HepG2 (cell line): Measurements from ENCODE around the gene MAMLD1. TPM values are rescaled to one million over a fixed set of nuclear protein-coding genes. Genes with fewer than 3 reads are reported as not detected.

Experiments
- ATAC-seq: fragments of 200-7000 bp; cut with Tn5 transposase; 3 replicates; pipeline ENCODE4 v1.9.1; 2020; ENCODE audit warnings: mild to moderate bottlenecking, moderate library complexity
- BruUV-seq: library from RNA; stranded (reverse); fragments of 400-500 nt; replicated peaks from 2 replicates; lab custom pipeline; 2021; lab: Mats Ljungman, UMichigan
- CTCF ChIA-PET: fragments of 300-600 bp; formaldehyde crosslinking; extraction: SDS; loops from one replicate; lab custom pipeline; 2021; ENCODE audit warnings: low total read pairs, inconsistent platforms, low intra/inter-chr PET ratio; lab: Yijun Ruan, JAX
- POLR2A ChIA-PET: fragments of 350-600 bp; sonication (Branson Sonifier 250); formaldehyde crosslinking; loops from one replicate; lab custom pipeline; 2020; ENCODE audit warnings: antibody characterized with exemption, inconsistent platforms; lab: Yijun Ruan, JAX
- DNase-seq: peaks from one replicate; pipeline ENCODE4 v3.0.0-alpha.2; 2015; ENCODE audit warnings: low spot score
- FAIRE-seq: peaks from 3 replicates; lab custom pipeline; 2011; peaks lifted over from hg19 to GRCh38; lab: Jason Lieb, UNC
- H2AFZ ChIP-seq: one replicate; pipeline ENCODE4 v1.6.1; 2011; ENCODE audit warnings: low read length, inconsistent platforms
- H3K27ac ChIP-seq: fragments of 300-600 bp; 3 replicates; pipeline ENCODE4 v1.8.0; 2011; ENCODE audit warnings: mixed run types, mild to moderate bottlenecking, mixed read lengths, low read length, inconsistent platforms; ENCODE audit not compliant: insufficient read depth; ENCODE audit errors: extremely low read length
- H3K27me3 ChIP-seq, 2 experiments: fragments of 200-600 bp in 1 of 2; 2 replicates in 1 of 2; 3 replicates in 1 of 2; pipeline versions ENCODE4 v1.6.0 to v1.8.0; 2011; ENCODE audit warnings: low read length in 2 of 2, mild to moderate bottlenecking in 2 of 2, moderate library complexity in 2 of 2, inconsistent platforms in 1 of 2; ENCODE audit not compliant: insufficient read depth in 2 of 2, control insufficient read depth in 1 of 2
- H3K36me3 ChIP-seq, 2 experiments: fragments of 200-600 bp in 1 of 2; replicated peaks in 1 of 2; 2 replicates in 1 of 2; 3 replicates in 1 of 2; pipeline versions ENCODE4 v1.5.1 to v1.8.0; 2011; ENCODE audit warnings: low read length in 2 of 2, inconsistent platforms in 1 of 2; ENCODE audit not compliant: insufficient read depth in 2 of 2, control insufficient read depth in 1 of 2
- H3K4me1 ChIP-seq: 2 replicates; pipeline ENCODE4 v1.5.1; 2012; ENCODE audit warnings: low read length, inconsistent platforms; ENCODE audit not compliant: insufficient read depth
- H3K4me2 ChIP-seq: 2 replicates; pipeline ENCODE4 v1.6.0; 2011; ENCODE audit warnings: low read depth, low read length, inconsistent platforms
- H3K4me3 ChIP-seq, 3 experiments: fragments of 200-600 bp in 1 of 3; sonication (generic), shearing (Covaris generic) in 1 of 3; replicated peaks in 1 of 3; 2 replicates each; pipeline ENCODE4 v1.5.1; 2011 to 2016; ENCODE audit warnings: low read length in 3 of 3, inconsistent platforms in 2 of 3, low read depth in 2 of 3, mild to moderate bottlenecking in 2 of 3, control low read depth in 1 of 3, mixed read lengths in 1 of 3; ENCODE audit not compliant: insufficient read depth in 1 of 3
- H3K79me2 ChIP-seq: one replicate; pipeline ENCODE4 v1.6.1; 2011; ENCODE audit warnings: low read length, inconsistent platforms; ENCODE audit not compliant: insufficient read depth
- H3K9ac ChIP-seq: 2 replicates; pipeline ENCODE4 v1.6.0; 2011; ENCODE audit warnings: mild to moderate bottlenecking, low read depth, low read length, inconsistent platforms; ENCODE audit not compliant: insufficient read depth
- H3K9me3 ChIP-seq: 2 replicates; pipeline ENCODE4 v1.5.1; 2012; ENCODE audit warnings: mild to moderate bottlenecking, low read length
- H4K20me1 ChIP-seq: 2 replicates; pipeline ENCODE4 v1.6.0; 2011; ENCODE audit warnings: inconsistent platforms, mild to moderate bottlenecking, low read length, moderate library complexity; ENCODE audit not compliant: insufficient read depth
- ATF2 ChIP-seq: sonication (generic); formaldehyde crosslinking; IDR thresholded peaks from 2 replicates; pipeline ENCODE4 v1.4.0; 2020; ENCODE audit warnings: missing genetic modification reagents
- BORCS8-MEF2B ChIP-seq: sonication (generic); formaldehyde crosslinking; IDR thresholded peaks from 2 replicates; pipeline ENCODE4 v1.8.0; 2022; ENCODE audit warnings: mild to moderate bottlenecking, missing genetic modification reagents
- ELF4 ChIP-seq: sonication (generic); formaldehyde crosslinking; IDR thresholded peaks from 2 replicates; pipeline ENCODE4 v1.5.0; 2020; ENCODE audit warnings: missing genetic modification reagents, mild to moderate bottlenecking, moderate library complexity, borderline replicate concordance
- FOSL2 ChIP-seq: sonication (generic); formaldehyde crosslinking; IDR thresholded peaks from 2 replicates; pipeline ENCODE4 v1.4.0; 2020; ENCODE audit warnings: missing genetic modification reagents
- HES4 ChIP-seq: sonication (generic); formaldehyde crosslinking; IDR thresholded peaks from 2 replicates; pipeline ENCODE4 v1.9.0; 2021; ENCODE audit warnings: mild to moderate bottlenecking, missing genetic modification reagents, borderline replicate concordance
- HNRNPK ChIP-seq: fragments of 200-400 bp; formaldehyde crosslinking; IDR thresholded peaks from 2 replicates; pipeline ENCODE4 v1.6.1; 2018; ENCODE audit warnings: low read length, low read depth, moderate library complexity, mild to moderate bottlenecking; ENCODE audit not compliant: poor library complexity, severe bottlenecking
- ONECUT2 ChIP-seq: sonication (generic); formaldehyde crosslinking; IDR thresholded peaks from 2 replicates; pipeline ENCODE4 v1.4.0; 2020; ENCODE audit warnings: missing genetic modification reagents
- SRSF4 ChIP-seq: fragments of 200-400 bp; formaldehyde crosslinking; IDR thresholded peaks from one replicate; pipeline ENCODE4 v1.6.1; 2018; ENCODE audit warnings: mild to moderate bottlenecking, low read depth, low read length, moderate library complexity; ENCODE audit not compliant: poor library complexity, severe bottlenecking
- THAP8 ChIP-seq: sonication (generic); formaldehyde crosslinking; IDR thresholded peaks from 2 replicates; pipeline ENCODE4 v1.5.1; 2020; ENCODE audit warnings: missing genetic modification reagents, mild to moderate bottlenecking, borderline replicate concordance
- ZBTB3 ChIP-seq: sonication (generic); formaldehyde crosslinking; IDR thresholded peaks from 2 replicates; pipeline ENCODE4 v1.4.0; 2020; ENCODE audit warnings: low read depth, mild to moderate bottlenecking, moderate library complexity, missing genetic modification reagents, borderline replicate concordance
- ZKSCAN8 ChIP-seq: IDR thresholded peaks from 2 replicates; pipeline ENCODE4 v1.6.1; 2016; ENCODE audit warnings: borderline replicate concordance, missing genetic modification reagents, missing compliant biosample characterization
- WGBS: methylation state at CpG from one replicate; pipeline ENCODE4 v1.1.6; 2017; ENCODE audit warnings: low lambda C conversion rate; 5-methylcytosine and 5-hydroxymethylcytosine counted together
- in situ Hi-C: cut with HindIII; loops from 2 replicates; pipeline ENCODE4 v1.10.0; 2017; ENCODE audit warnings: low pct_unique_long_range_greater_than_20kb; ENCODE audit not compliant: extremely low pct_ligation_motif_present
- intact Hi-C: fragments of 100-400 bp; cut with micrococcal nuclease; formaldehyde crosslinking; loops from one replicate; pipeline ENCODE4 v1.10.0; 2022; ENCODE audit not compliant: unreplicated experiment
- polyA plus RNA-seq, 8 experiments: library from polyadenylated mRNA; depleted of rRNA in 3 of 8; stranded (reverse) in 7 of 8; unstranded in 1 of 8; fragments of >200 nt; fragmentation: Illumina TruSeq in 4 of 8; extraction: Trizol in 4 of 8; gene quantifications; 2 replicates each; pipeline versions ENCODE4 v1.2.1 to v1.2.3, GENCODE V29; 2011 to 2016; ENCODE audit warnings: low read depth in 4 of 8, missing spikeins in 1 of 8, mixed read lengths in 1 of 8; ENCODE audit not compliant: insufficient read depth in 1 of 8
- total RNA-seq, 5 experiments: library from RNA; depleted of rRNA; stranded (reverse); fragments of >200 nt; fragmentation: Illumina TruSeq; extraction: Trizol; gene quantifications; 2 replicates each; pipeline ENCODE4 v1.2.3, GENCODE V29; 2016; ENCODE audit warnings: low read depth in 1 of 5
- TF ChIP-seq, protein P1 (sequence below): sonication (generic); formaldehyde crosslinking; IDR thresholded peaks from 2 replicates; pipeline ENCODE4 v1.4.0; 2020; ENCODE audit warnings: missing genetic modification reagents, mild to moderate bottlenecking, borderline replicate concordance
- TF ChIP-seq, protein P2 (sequence below): sonication (generic); formaldehyde crosslinking; IDR thresholded peaks from 2 replicates; pipeline ENCODE4 v1.5.0; 2020; ENCODE audit warnings: mild to moderate bottlenecking, missing genetic modification reagents, borderline replicate concordance

MAMLD1 gene
- total and polyA plus RNA-seq, 2 of the 13 experiments (the other 11 are each of a cell fraction or from before 2014, with no cell fraction given), result not detected

DNA sequence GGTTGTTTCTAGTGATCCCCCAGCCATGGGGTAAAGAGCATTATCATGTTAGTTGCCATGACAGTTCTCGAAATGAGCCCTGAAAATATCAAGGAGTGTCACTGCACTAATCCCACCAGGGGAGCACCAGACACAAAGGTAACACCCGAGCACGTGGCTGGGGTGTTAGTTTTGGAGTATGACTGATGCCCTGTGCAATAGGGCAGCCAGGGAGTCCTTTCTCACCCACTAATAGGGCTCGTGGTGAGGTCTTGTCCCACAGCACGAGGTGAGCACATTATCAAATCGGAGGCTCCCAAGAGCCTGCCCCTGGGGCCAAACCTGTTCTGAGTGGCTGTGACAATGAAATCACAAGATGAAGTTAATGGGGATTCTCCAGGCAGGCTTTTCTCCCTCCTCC lies 9.6 kb downstream of the MAMLD1 start (continued):
- TF ChIP-seq, protein P1, sequence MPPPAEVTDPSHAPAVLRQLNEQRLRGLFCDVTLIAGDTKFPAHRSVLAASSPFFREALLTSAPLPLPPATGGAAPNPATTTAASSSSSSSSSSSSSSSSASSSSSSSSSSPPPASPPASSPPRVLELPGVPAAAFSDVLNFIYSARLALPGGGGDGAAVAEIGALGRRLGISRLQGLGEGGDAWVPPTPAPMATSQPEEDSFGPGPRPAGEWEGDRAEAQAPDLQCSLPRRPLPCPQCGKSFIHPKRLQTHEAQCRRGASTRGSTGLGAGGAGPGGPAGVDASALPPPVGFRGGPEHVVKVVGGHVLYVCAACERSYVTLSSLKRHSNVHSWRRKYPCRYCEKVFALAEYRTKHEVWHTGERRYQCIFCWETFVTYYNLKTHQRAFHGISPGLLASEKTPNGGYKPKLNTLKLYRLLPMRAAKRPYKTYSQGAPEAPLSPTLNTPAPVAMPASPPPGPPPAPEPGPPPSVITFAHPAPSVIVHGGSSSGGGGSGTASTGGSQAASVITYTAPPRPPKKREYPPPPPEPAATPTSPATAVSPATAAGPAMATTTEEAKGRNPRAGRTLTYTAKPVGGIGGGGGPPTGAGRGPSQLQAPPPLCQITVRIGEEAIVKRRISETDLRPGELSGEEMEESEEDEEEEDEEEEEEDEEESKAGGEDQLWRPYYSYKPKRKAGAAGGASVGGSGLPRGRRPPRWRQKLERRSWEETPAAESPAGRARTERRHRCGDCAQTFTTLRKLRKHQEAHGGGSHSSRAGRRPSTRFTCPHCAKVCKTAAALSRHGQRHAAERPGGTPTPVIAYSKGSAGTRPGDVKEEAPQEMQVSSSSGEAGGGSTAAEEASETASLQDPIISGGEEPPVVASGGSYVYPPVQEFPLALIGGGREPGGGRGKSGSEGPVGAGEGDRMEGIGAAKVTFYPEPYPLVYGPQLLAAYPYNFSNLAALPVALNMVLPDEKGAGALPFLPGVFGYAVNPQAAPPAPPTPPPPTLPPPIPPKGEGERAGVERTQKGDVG (CRISPR knock-in tag), result no peak

- 33% methylated on average over 3 of the region's 4 CpGs for WGBS
- no peak overlapping the region for H3K9ac ChIP-seq
- peaks cover 0 to 1% of the 10 kb centered on the region in 2 experiments; a peak in 1 of 5 replicates for H3K27me3 ChIP-seq
- no peak for DNase-seq
- no peaks in the 10 kb centered on the region for H3K4me1 ChIP-seq
- CTCF ChIA-PET, result no interaction called here
- H2AFZ ChIP-seq, result no peak overlapping the region
- no TSS peak for BruUV-seq
- no peak overlapping the region for H3K27ac ChIP-seq
- no peaks in the 10 kb centered on the region for H3K79me2 ChIP-seq
- in situ Hi-C loops (no loop called here), intact Hi-C loops (no loop called here)
- POLR2A ChIA-PET, result no interaction called here
- H3K4me2 ChIP-seq, result no peak overlapping the region
- ATAC-seq, result no peak
- no peaks in the 10 kb centered on the region for H3K36me3 ChIP-seq
- no peaks in the 10 kb centered on the region for H4K20me1 ChIP-seq
- no peak overlapping the region for H3K4me3 ChIP-seq
- FAIRE-seq, result no peak
- no peaks in the 10 kb centered on the region for H3K9me3 ChIP-seq
- no peak for TF ChIP-seq ZBTB3 (CRISPR knock-in tag)
- TF ChIP-seq BORCS8-MEF2B (CRISPR knock-in tag), result no peak
- no peak for TF ChIP-seq HNRNPK
- no peak for TF ChIP-seq FOSL2
- no peak for TF ChIP-seq ZKSCAN8 (CRISPR knock-in tag)
- TF ChIP-seq ONECUT2 (CRISPR knock-in tag), result no peak
- no peak for TF ChIP-seq ATF2 (CRISPR knock-in tag)
- TF ChIP-seq, protein P2, sequence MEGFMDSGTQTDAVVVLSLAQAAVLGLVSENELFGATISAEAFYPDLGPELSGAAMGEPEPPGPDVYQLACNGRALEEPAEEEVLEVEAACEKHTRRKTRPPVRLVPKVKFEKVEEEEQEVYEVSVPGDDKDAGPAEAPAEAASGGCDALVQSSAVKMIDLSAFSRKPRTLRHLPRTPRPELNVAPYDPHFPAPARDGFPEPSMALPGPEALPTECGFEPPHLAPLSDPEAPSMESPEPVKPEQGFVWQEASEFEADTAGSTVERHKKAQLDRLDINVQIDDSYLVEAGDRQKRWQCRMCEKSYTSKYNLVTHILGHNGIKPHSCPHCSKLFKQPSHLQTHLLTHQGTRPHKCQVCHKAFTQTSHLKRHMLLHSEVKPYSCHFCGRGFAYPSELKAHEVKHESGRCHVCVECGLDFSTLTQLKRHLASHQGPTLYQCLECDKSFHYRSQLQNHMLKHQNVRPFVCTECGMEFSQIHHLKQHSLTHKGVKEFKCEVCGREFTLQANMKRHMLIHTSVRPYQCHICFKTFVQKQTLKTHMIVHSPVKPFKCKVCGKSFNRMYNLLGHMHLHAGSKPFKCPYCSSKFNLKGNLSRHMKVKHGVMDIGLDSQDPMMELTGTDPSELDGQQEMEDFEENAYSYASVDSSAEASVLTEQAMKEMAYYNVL (CRISPR knock-in tag), result no peak
- TF ChIP-seq THAP8 (CRISPR knock-in tag), result no peak
- TF ChIP-seq HES4 (CRISPR knock-in tag), result no peak
- no peak for TF ChIP-seq ELF4 (CRISPR knock-in tag)
- no peak for TF ChIP-seq SRSF4
These were observed 12.2 kb downstream of the MAMLD1 start for GRCh38 chrX:150375243-150375770.
